Coronary artery (tissue), 2 donors: ENCODE measurements around the gene HSPA1L.
A peak's percentile ranks its signal among the peaks of the same experiment; 100 is the strongest.

ENCODE experiments used
- DNase-seq: peaks from one replicate; pipeline ENCODE4 v3.0.0-alpha.2; 2017; ENCODE audit warnings: low spot score
- H3K27ac ChIP-seq, 2 donors: fragments of 200-600 bp; sonication (generic); one replicate each; pipeline ENCODE4 v1.5.1; 2016 to 2019
- H3K4me3 ChIP-seq: fragments of 200-600 bp; sonication (generic); 2 replicates; pipeline ENCODE4 v1.5.1; 2016; ENCODE audit warnings: mild to moderate bottlenecking, moderate library complexity
- TF ChIP-seq, protein P1 (sequence below): fragments of 200-600 bp; sonication (generic); IDR thresholded peaks from one replicate; pipeline ENCODE4 v1.5.1; 2019; ENCODE audit warnings: antibody characterized with exemption

The HSPA1L gene

DNA sequence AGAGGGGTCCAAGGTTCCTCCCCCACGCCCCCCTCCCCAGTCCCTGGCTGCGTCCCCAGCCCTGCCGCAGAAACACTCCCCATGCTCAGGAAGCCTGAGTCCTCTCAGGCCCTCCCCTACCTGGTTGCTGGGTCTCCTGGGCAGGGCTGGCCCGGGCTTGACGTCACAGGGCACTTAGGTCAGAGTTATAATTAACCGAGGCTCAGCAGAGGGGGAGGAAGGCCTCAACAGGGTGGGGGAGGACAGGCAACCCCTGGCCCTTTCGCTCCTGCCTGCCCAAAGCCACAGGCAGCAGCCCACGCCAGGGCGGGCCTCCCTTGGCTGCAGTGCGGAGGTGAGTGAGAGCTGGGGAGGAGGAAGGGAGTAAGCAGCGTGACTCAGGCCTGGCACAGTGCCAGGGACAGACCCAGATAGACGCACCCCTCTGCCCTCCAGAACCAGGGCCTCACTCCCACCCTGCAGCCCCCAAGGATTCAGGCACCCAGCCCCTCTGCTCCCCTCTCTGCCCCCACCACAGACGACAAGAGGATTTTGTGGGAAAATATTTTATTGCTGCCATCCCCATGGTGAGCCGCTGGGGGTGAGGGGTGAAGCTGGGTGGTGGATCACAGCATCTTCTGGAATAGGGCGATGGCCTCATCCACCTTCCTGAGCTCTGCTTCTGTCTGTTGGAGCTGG is 38.0 kb downstream of the HSPA1L start, which contains the start of gene VWA7:
Gene VWA7, minus strand, starts transcription at position 340 of the 678 bp plus-strand sequence. CDS start 549 bp downstream, outside the sequence.
- H3K27ac ChIP-seq: peak within 1 kb of the TSS in 1 of 2 donors; percentile 26
- DNase-seq: no peak
- TF ChIP-seq, protein P1, sequence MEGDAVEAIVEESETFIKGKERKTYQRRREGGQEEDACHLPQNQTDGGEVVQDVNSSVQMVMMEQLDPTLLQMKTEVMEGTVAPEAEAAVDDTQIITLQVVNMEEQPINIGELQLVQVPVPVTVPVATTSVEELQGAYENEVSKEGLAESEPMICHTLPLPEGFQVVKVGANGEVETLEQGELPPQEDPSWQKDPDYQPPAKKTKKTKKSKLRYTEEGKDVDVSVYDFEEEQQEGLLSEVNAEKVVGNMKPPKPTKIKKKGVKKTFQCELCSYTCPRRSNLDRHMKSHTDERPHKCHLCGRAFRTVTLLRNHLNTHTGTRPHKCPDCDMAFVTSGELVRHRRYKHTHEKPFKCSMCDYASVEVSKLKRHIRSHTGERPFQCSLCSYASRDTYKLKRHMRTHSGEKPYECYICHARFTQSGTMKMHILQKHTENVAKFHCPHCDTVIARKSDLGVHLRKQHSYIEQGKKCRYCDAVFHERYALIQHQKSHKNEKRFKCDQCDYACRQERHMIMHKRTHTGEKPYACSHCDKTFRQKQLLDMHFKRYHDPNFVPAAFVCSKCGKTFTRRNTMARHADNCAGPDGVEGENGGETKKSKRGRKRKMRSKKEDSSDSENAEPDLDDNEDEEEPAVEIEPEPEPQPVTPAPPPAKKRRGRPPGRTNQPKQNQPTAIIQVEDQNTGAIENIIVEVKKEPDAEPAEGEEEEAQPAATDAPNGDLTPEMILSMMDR: no peak
- peak within 1 kb of the TSS; percentile 19 for H3K4me3 ChIP-seq

DNA sequence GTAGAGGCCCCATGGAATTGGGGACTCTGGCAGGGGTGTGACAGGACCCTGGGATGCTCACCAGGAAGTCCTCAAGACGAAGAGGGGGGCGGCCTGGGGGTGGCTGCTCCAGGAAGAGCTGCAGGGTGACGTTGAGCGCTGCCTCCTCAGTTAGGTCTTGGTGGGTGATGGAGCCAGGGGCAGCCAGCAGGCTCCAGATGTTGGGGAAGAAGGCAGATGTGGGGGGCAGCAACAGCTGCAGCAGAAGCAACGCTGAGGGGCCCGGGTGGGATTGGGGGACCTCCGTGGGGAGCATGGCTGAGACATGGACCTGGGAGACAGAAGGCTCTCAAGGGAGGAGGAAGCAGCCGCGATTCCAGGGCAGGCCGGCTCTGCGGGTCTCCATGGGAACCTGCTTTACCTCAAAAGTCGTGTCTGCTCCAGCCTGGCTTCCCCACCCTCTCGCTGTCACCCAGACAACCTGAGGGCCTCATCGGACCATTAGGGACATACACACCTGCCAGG is 38.5 kb downstream of the HSPA1L start:
- H3K4me3 ChIP-seq: peak overlapping the region; percentile 19
- DNase-seq: no peak
- TF ChIP-seq, protein P1: no peak
- no peak overlapping the region for H3K27ac ChIP-seq

DNA sequence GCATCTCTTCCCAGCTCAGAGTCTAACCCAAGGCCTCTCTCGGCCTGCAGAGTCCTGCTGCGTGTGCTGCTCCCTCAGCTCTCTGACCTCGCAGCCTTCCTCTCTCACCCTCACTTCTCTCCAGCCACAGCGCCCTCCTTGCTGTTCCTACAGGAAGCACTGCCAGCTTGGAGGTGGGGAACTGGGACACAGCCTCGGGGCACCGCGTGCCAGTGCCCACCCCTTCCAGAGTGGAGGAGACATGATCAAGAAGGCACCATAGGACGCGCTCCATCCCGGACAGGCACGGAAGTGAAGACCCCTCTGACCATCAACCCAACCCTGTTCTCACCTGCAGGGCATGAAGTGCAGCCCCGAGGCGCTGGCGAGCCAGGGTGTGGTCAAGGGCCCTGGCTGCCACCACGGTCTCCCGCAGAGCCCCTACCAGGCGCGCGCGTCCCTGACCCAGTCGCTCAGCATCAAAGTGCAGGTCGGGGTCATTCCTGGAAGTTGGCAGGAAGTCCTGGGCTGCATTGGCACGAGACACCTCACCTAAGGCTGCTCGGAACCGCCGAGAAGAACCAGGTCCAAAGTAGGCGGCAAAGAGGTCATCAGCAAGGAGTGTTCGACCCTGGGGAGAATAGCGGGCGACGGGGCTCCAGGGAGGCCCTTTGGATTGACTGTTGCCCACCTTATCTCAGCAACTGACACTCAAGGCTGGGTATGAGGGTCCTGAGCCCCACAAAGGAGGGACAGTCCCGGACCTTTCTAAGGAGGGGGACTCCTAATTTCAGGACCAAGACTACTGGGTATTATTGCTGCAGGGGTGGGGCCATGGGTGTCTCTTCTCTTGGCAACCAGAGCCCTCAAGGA is 39.2 kb downstream of the HSPA1L start:
- Histone ChIP-seq H3K27ac (no peak overlapping the region), H3K4me3 (no peak overlapping the region)
- no peak for DNase-seq
- TF ChIP-seq, protein P1: no peak

DNA sequence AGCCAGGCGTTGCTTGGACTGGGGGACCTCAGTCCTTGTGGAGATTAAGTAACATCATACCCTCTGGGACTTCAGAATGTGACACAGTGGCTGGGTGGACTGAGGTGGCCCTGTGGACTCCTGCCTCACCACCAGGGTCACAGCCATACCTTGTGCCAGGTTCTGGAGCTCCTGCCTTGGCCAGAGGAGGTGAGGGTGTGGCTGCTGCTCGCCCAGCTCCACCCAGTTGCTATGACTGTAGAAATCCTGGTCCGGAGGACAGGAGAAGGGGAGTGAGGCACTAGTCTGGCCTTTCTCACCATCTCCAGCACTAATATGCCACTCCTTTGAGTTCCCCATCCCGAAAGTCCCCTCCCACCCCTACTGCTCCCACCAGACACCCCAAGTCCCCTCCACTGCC is 39.9 kb downstream of the HSPA1L start:
- no peak for DNase-seq
- TF ChIP-seq, protein P1: no peak
- Histone ChIP-seq H3K27ac (no peak overlapping the region), H3K4me3 (no peak overlapping the region)

DNA sequence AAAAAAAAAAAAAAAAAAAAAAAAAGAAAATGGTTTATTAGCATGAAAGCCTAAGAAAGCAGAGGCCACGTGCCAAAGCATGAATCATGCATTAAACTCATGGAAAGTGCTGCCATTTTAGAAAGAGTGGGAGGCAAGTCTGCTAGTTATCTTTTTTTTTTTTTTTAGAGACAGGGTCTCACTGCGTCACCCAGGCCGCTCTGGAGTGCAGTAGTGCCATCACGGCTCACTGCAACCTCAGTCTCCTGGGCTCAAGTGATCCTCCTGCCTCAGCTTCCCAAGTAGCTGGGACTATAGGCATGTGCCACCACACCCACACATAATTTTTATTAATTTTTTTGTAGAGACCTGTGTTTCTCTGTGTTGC is 43.1 kb downstream of the HSPA1L start:
- H3K4me3 ChIP-seq: no peak overlapping the region
- TF ChIP-seq, protein P1: no peak
- DNase-seq: no peak
- H3K27ac ChIP-seq: no peak overlapping the region

DNA sequence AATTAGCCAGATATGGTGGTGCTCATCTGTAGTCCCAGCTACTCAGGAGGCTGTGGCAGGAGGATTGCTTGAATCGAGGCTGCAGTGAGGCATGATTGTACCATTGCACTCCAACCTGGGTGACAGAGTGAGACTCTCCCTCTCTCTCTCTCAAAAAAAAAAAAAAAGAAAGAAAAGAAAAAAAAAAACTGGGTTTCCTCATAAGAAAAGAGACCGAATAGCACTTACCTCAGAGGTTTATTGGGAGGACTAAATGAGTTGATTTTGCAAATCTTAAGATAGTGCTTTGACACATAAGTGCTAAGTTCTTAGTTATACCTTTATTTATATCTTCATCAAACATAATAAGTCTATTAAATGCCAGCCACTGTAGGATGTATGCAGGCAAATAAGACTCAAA is 44.2 kb downstream of the HSPA1L start:
- no peak for DNase-seq
- TF ChIP-seq, protein P1: no peak
- Histone ChIP-seq H3K4me3 (no peak overlapping the region), H3K27ac (no peak overlapping the region)
